Activated CD8-positive, alpha-beta T cell treated with anti-CD3 and anti-CD28 coated beads for 36 hours (primary cell): Measurements from ENCODE around the gene PPP2R2C. TPM values are rescaled to one million over a fixed set of nuclear protein-coding genes. Genes with fewer than 3 reads are reported as not detected.

ENCODE experiments used
- ATAC-seq: fragments of 200-7000 bp; cut with Tn5 transposase; one replicate; pipeline ENCODE4 v1.10.0; 2021; ENCODE audit warnings: mild to moderate bottlenecking, moderate library complexity
- CTCF ChIA-PET: fragments of 350-600 bp; sonication (Branson Sonifier 250); formaldehyde crosslinking; loops from one replicate; lab custom pipeline; 2021; ENCODE audit warnings: antibody characterized with exemption; lab: Charles Lee
- POLR2A ChIA-PET: fragments of 350-600 bp; sonication (Branson Sonifier 250); formaldehyde crosslinking; loops from one replicate; lab custom pipeline; 2021; ENCODE audit warnings: antibody characterized with exemption; lab: Charles Lee
- DNase-seq: peaks from one replicate; pipeline ENCODE4 v3.0.0-alpha.2; 2020
- H3K27ac Mint-ChIP-seq: one replicate; pipeline ENCODE4 v1.8.0; 2021; ENCODE audit warnings: mild to moderate bottlenecking, mixed read lengths
- H3K27me3 Mint-ChIP-seq: one replicate; pipeline ENCODE4 v1.8.0; 2021; ENCODE audit warnings: mixed read lengths
- H3K36me3 Mint-ChIP-seq: one replicate; pipeline ENCODE4 v1.8.0; 2021; ENCODE audit warnings: low read depth, mixed read lengths
- H3K4me1 Mint-ChIP-seq: one replicate; pipeline ENCODE4 v1.8.0; 2021; ENCODE audit warnings: low read depth, mixed read lengths
- H3K4me3 Mint-ChIP-seq: one replicate; pipeline ENCODE4 v1.8.0; 2021; ENCODE audit warnings: mild to moderate bottlenecking, moderate library complexity, mixed read lengths
- H3K9me3 Mint-ChIP-seq: one replicate; pipeline ENCODE4 v1.8.0; 2021; ENCODE audit warnings: mixed read lengths
- CTCF ChIP-seq: fragments of 200-600 bp; IDR thresholded peaks from one replicate; pipeline ENCODE4 v1.8.0; 2022; ENCODE audit warnings: antibody characterized with exemption, mild to moderate bottlenecking
- intact Hi-C: fragments of 100-400 bp; cut with micrococcal nuclease; formaldehyde crosslinking; loops from one replicate; pipeline ENCODE4 v1.10.0; 2022
- total RNA-seq, 2 experiments: library from RNA; stranded (reverse); gene quantifications; one replicate each; pipeline ENCODE4 v1.2.3, GENCODE V29; 2021

The PPP2R2C gene
- total RNA-seq, 2 experiments from 2014 or later = not detected

- H3K27me3 Mint-ChIP-seq = peaks cover 9% of the 10 kb centered on the region
- no peak overlapping the region for H3K27ac Mint-ChIP-seq
- H3K9me3 Mint-ChIP-seq = no peaks in the 10 kb centered on the region
- no peak for TF ChIP-seq CTCF
- DNase-seq = no peak
- H3K4me3 Mint-ChIP-seq = peak overlapping the region; percentile 74
- ATAC-seq = no peak
- peaks cover 18% of the 10 kb centered on the region for H3K4me1 Mint-ChIP-seq
- intact Hi-C loops = no loop called here
- POLR2A ChIA-PET = interaction anchor here (0.6 kb wide), 1 partner anchor 20 kb away, joined by 4 read pairs; no protein-coding TSS in a partner anchor
- H3K36me3 Mint-ChIP-seq = no peaks in the 10 kb centered on the region
- CTCF ChIA-PET = interaction anchor here (1.2 to 5.8 kb wide), 4 partner anchors 10 to 61 kb away, joined by 3 to 40 read pairs (median 16); no protein-coding TSS in a partner anchor
Measured at GRCh38 chr4:6270636-6271121, 201.7 kb downstream of the PPP2R2C start.

Other genes starting within 250 kb of the PPP2R2C start
- gene WFS1, start 202.8 kb downstream of the PPP2R2C start, total RNA-seq = 1 to 10 TPM; 1.8 to 2.8 TPM
- 10 to 100 TPM; 10.8 to 13.0 TPM for gene MAN2B2, start 102.6 kb upstream of the PPP2R2C start, total RNA-seq
- gene MRFAP1, start 168.1 kb upstream of the PPP2R2C start, total RNA-seq = 100 to 1,000 TPM; 106 to 107 TPM
- gene S100P, start 221.3 kb upstream of the PPP2R2C start, total RNA-seq = 1 to 10 TPM; 3.4 to 4.3 TPM
- gene MRFAP1L1, start 237.3 kb upstream of the PPP2R2C start, total RNA-seq = 10 to 100 TPM; 36.7 to 39.2 TPM
- 10 to 100 TPM; 19.1 to 21.8 TPM for gene BLOC1S4, start 243.6 kb upstream of the PPP2R2C start, total RNA-seq